Astrocyte of the spinal cord (primary cell): ENCODE results near the gene EGFLAM.

Experiments used
- DNase-seq: peaks from one replicate; pipeline ENCODE4 v3.0.0; 2011; ENCODE audit warnings: low read depth, low spot score
- H3K4me3 ChIP-seq: 2 replicates; pipeline ENCODE4 v1.5.1; 2011; ENCODE audit warnings: low read depth, mild to moderate bottlenecking, low read length, moderate library complexity
- CTCF ChIP-seq: IDR thresholded peaks from 2 replicates; pipeline ENCODE4 v1.5.1; 2012; ENCODE audit warnings: low read depth, mild to moderate bottlenecking, low read length, inconsistent platforms
- in situ Hi-C: cut with HindIII; loops from 2 replicates; pipeline ENCODE4 v1.10.0; 2017; ENCODE audit warnings: low sequenced_read_pairs

Gene EGFLAM

GRCh38 chr5:38370358-38371100 lies 112.2 kb downstream of the EGFLAM start:
- no peak for DNase-seq
- no peak overlapping the region for H3K4me3 ChIP-seq
- TF ChIP-seq CTCF: no peak
- in situ Hi-C loops: no loop called here

GRCh38 chr5:38371596-38371995 lies 113.2 kb downstream of the EGFLAM start:
- in situ Hi-C loops: no loop called here
- DNase-seq: no peak
- H3K4me3 ChIP-seq: no peak overlapping the region
- TF ChIP-seq CTCF: no peak

- peak; percentile 51 for DNase-seq
- no peak overlapping the region for H3K4me3 ChIP-seq
- TF ChIP-seq CTCF: no peak
- in situ Hi-C loops: no loop called here
Observed at GRCh38 chr5:38373743-38374142, 115.4 kb downstream of the EGFLAM start.

GRCh38 chr5:38375423-38375822 lies 117.1 kb downstream of the EGFLAM start:
- in situ Hi-C loops: no loop called here
- DNase-seq: no peak
- TF ChIP-seq CTCF: no peak
- no peak overlapping the region for H3K4me3 ChIP-seq

- no peak for DNase-seq
- no peak for TF ChIP-seq CTCF
- in situ Hi-C loops: no loop called here
- H3K4me3 ChIP-seq: no peak overlapping the region
Observed at GRCh38 chr5:38376404-38376803, 118.0 kb downstream of the EGFLAM start.

GRCh38 chr5:38378579-38378978 lies 120.2 kb downstream of the EGFLAM start:
- in situ Hi-C loops: no loop called here

More at GRCh38 chr5:38378579-38378978, 120.2 kb downstream of the EGFLAM start:
- H3K4me3 ChIP-seq: no peak overlapping the region
- no peak for DNase-seq
- no peak for TF ChIP-seq CTCF
